SK-N-MC (cell line): Measurements from ENCODE around the gene DDTL.

Experiments
- DNase-seq: peaks from one replicate; pipeline ENCODE4 v3.0.0-alpha.2; 2011; ENCODE audit warnings: low read depth, low spot score
- H3K27ac ChIP-seq: fragments of 200-600 bp; sonication (generic); 2 replicates; pipeline ENCODE4 v1.5.1; 2016; ENCODE audit warnings: mixed run types
- H3K36me3 ChIP-seq: fragments of 200-600 bp; sonication (generic); 2 replicates; pipeline ENCODE4 v1.6.1; 2017; ENCODE audit warnings: antibody characterized with exemption, low read length, mixed read lengths; ENCODE audit not compliant: insufficient read depth
- H3K4me3 ChIP-seq: fragments of 200-600 bp; sonication (generic); 2 replicates; pipeline ENCODE4 v1.5.1; 2016
- H3K9ac ChIP-seq: fragments of 200-600 bp; sonication (generic); 2 replicates; pipeline ENCODE4 v1.8.0; 2017; ENCODE audit warnings: mixed run types, mixed read lengths; ENCODE audit not compliant: insufficient read length
- H3K9me3 ChIP-seq: fragments of 200-600 bp; sonication (generic); 2 replicates; pipeline ENCODE4 v1.6.1; 2017; ENCODE audit warnings: low read depth, mild to moderate bottlenecking, antibody characterized with exemption, low read length, moderate library complexity, mixed read lengths
- EZH2 ChIP-seq: fragments of 200-600 bp; sonication (generic); IDR thresholded peaks from one replicate; pipeline ENCODE4 v1.6.1; 2017; ENCODE audit warnings: antibody characterized with exemption
- FOXP2 ChIP-seq: optimal IDR thresholded peaks from 2 replicates; pipeline ENCODE3; 2011; ENCODE audit warnings: mild to moderate bottlenecking, moderate library complexity; ENCODE audit not compliant: insufficient read depth; ENCODE audit errors: extremely low read length, control extremely low read depth
- POLR2AphosphoS5 ChIP-seq: IDR thresholded peaks from 2 replicates; pipeline ENCODE4 v1.6.1; 2012; ENCODE audit warnings: mild to moderate bottlenecking, low read depth, low read length, borderline replicate concordance

DDTL gene

DNA sequence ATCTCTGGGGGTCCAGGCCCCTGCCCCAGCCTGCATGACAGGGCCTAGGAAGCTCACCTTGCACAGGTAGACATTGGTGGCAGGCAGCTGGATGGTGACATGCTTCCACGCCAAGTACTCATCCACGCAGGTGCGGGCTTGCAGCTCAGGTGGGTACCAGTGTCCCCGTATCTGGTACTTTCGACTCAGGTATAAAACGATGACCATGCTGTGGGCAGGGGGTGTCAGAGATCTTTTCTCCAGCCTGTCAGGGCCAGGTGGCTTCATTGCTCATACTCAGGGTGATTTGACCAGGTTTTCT lies 40.2 kb downstream of the DDTL start:
- TF ChIP-seq EZH2, result no peak
- no peak for DNase-seq
- Histone ChIP-seq H3K9ac (no peak overlapping the region), H3K36me3 (no peaks in the 10 kb centered on the region), H3K4me3 (no peak overlapping the region), H3K9me3 (no peaks in the 10 kb centered on the region), H3K27ac (no peak overlapping the region)

DNA sequence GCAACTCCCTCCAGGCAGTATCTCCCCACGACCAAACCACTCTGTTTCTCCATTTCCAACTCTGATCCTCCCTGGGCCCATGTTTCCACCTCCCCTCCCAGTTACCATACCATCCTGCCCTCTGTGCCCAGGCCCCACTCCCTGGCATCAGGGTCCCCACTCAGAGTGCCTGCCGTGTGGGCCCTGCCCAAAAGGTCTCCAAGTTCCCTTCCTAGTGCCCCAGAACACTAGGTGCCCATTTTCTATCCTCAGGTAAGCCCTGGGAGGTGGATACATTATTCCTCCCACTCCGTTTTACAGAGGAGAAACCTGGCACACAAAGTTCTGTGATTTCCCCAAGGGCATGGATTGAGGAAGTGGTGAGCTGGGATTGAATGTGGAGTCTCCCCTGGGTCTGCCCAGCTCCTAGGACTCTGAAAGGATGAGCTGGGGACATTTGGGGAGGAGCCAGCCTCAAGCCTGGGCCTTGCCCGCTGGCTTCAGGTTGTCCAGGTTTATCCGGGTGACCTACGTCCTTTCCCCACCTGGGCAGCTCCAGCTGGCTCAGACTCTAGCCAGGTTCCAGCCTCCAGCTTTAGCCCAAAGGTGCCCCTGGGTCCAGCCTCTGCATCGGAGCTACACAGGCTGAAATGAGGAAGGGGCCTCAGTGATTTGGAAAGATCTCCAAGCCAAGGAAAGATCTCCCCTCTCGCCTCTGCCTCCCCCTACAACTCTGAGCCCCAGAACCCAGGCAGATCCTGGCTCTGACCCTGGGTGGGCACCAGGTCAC lies 40.7 kb downstream of the DDTL start:
- H3K27ac ChIP-seq, result no peak overlapping the region
- H3K4me3 ChIP-seq, result no peak overlapping the region
- no peak for TF ChIP-seq POLR2AphosphoS5
- TF ChIP-seq FOXP2, result no peak
- no peak for TF ChIP-seq EZH2
- no peaks in the 10 kb centered on the region for H3K9me3 ChIP-seq
- H3K9ac ChIP-seq, result no peak overlapping the region
- no peak for DNase-seq
- no peaks in the 10 kb centered on the region for H3K36me3 ChIP-seq

DNA sequence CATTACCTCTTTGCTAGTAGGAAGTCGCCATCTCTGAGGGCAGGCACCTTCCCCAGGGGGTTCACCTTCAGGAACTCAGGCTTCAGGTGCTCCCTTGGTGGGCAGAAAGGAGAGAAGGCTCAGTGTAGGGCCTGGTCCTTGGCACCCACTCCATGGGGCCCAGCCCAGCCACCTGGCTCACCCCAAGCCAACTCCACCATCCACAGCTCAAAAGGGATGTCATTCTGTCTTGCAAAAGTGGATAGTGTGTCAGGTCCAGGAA lies 41.3 kb downstream of the DDTL start:
- TF ChIP-seq FOXP2 (no peak), EZH2 (no peak), POLR2AphosphoS5 (no peak)
- Histone ChIP-seq H3K27ac (no peak overlapping the region), H3K36me3 (no peaks in the 10 kb centered on the region), H3K4me3 (no peak overlapping the region), H3K9ac (no peak overlapping the region), H3K9me3 (no peaks in the 10 kb centered on the region)
- DNase-seq, result no peak

DNA sequence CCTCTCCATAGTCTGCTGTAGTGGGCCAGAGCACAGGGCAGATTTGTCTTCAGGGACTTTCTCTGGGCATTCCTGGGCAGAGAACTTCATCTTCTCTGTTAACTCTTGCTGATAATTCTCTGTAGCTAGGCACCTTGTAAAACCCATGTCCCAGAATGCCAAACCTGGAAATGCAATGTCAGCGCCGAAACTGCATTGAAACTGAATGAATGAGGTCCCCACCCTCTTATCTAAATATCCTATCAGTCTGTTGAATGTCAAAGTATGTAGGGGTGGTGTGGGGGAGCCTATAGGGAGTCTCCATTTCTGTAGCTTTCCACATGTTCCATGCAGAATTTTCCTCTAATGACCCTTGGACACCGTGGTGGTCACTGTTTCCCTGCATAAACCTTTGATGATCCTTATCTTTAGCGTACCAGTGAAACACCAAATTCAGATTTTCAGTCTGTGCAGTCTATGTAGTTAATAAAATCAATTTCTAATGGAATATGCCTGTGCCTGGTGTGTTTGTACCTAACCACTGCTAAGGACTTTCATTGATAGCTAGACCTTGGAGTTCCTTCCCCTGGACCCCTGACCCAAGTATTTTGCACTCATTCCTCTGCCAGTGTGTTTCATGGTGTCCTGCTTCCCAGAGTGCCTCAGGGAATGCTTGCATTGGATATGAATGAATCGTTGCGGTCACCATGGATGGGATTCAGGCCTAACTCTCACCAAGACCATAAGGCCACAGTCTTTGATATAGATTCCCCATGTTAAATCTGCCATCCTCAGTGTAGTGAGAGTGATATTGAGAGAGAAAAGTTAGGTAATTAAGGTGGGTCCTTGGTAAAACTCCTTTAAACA lies 41.9 kb downstream of the DDTL start:
- Histone ChIP-seq H3K9me3 (no peaks in the 10 kb centered on the region), H3K36me3 (no peaks in the 10 kb centered on the region), H3K27ac (no peak overlapping the region), H3K9ac (no peak overlapping the region), H3K4me3 (no peak overlapping the region)
- DNase-seq, result no peak
- no peak for TF ChIP-seq EZH2
- TF ChIP-seq FOXP2, result no peak
- TF ChIP-seq POLR2AphosphoS5, result no peak

GRCh38 chr22:24009227-24010017 lies 42.7 kb downstream of the DDTL start:
- Histone ChIP-seq H3K4me3 (no peak overlapping the region), H3K9ac (no peak overlapping the region), H3K36me3 (no peaks in the 10 kb centered on the region), H3K27ac (no peak overlapping the region), H3K9me3 (no peaks in the 10 kb centered on the region)
- TF ChIP-seq FOXP2 (no peak), POLR2AphosphoS5 (no peak), EZH2 (no peak)
- no peak for DNase-seq

DNA sequence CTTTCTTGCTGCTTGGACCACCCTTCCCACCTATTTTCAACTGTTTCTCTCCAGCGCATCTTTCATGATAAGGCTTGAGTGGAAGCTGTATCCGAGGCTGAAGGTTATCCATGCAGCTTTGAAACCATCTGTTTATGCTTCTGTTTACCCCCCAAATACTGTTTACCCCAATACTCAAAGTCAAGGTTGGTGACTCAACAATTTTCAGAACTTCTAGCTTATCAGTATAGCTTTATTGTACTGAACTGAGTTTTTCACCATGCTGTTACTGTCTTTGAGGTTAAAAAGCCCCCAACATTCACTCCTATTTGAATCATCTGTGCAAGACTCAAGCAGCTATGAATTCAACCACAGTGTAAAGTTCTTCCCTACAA lies 43.3 kb downstream of the DDTL start:
- DNase-seq, result no peak
- no peaks in the 10 kb centered on the region for H3K9me3 ChIP-seq
- no peak overlapping the region for H3K27ac ChIP-seq
- H3K9ac ChIP-seq, result no peak overlapping the region
- no peak overlapping the region for H3K4me3 ChIP-seq
- no peak for TF ChIP-seq POLR2AphosphoS5
- no peak for TF ChIP-seq FOXP2
- TF ChIP-seq EZH2, result no peak
- no peaks in the 10 kb centered on the region for H3K36me3 ChIP-seq

GRCh38 chr22:24011735-24012068 lies 45.0 kb downstream of the DDTL start:
- no peaks in the 10 kb centered on the region for H3K9me3 ChIP-seq
- peak overlapping the region; percentile 79 for H3K9ac ChIP-seq
- no peak for DNase-seq
- H3K4me3 ChIP-seq, result peak overlapping the region; percentile 77
- H3K27ac ChIP-seq, result no peak overlapping the region
- no peak for TF ChIP-seq EZH2
- TF ChIP-seq POLR2AphosphoS5, result no peak
- TF ChIP-seq FOXP2, result no peak
- H3K36me3 ChIP-seq, result no peaks in the 10 kb centered on the region

GRCh38 chr22:24016156-24016555 lies 49.5 kb downstream of the DDTL start:
- Histone ChIP-seq H3K4me3 (no peak overlapping the region), H3K9me3 (no peaks in the 10 kb centered on the region)

GRCh38 chr22:24021304-24021703 lies 54.6 kb downstream of the DDTL start:
- H3K9ac ChIP-seq, result no peak overlapping the region
- no peak for DNase-seq
- H3K27ac ChIP-seq, result no peak overlapping the region
- peaks cover 25% of the 10 kb centered on the region for H3K36me3 ChIP-seq
- no peak overlapping the region for H3K4me3 ChIP-seq
- peaks cover 2% of the 10 kb centered on the region; the same call in 1 of the 2 replicates for H3K9me3 ChIP-seq
- TF ChIP-seq FOXP2 (no peak), POLR2AphosphoS5 (no peak), EZH2 (no peak)

More at GRCh38 chr22:24016156-24016555, 49.5 kb downstream of the DDTL start:
- Histone ChIP-seq H3K36me3 (peaks cover 5% of the 10 kb centered on the region; the same call in 1 of the 2 replicates), H3K27ac (no peak overlapping the region), H3K9ac (no peak overlapping the region)
- no peak for TF ChIP-seq POLR2AphosphoS5
- TF ChIP-seq EZH2, result no peak
- DNase-seq, result no peak
